OCI-LY7 (cell line): Measurements from ENCODE around the gene COL4A2. TPM values are rescaled to one million over a fixed set of nuclear protein-coding genes. Genes with fewer than 3 reads are reported as not detected.

Experiments used
- BruUV-seq: library from RNA; stranded (reverse); fragments of 400-500 nt; replicated peaks from 2 replicates; lab custom pipeline; 2021; lab: Mats Ljungman, UMichigan
- CTCF ChIA-PET: fragments of 300-600 bp; sonication (Branson Sonifier 250); formaldehyde crosslinking; loops from one replicate; lab custom pipeline; 2022; ENCODE audit warnings: antibody characterized with exemption; ENCODE audit not compliant: unreplicated experiment; lab: Charles Lee
- POLR2A ChIA-PET: fragments of 300-600 bp; sonication (Branson Sonifier 250); formaldehyde crosslinking; loops from one replicate; lab custom pipeline; 2022; ENCODE audit warnings: antibody characterized with exemption; lab: Charles Lee
- DNase-seq: peaks from one replicate; pipeline ENCODE4 v3.0.0-alpha.2; 2015; ENCODE audit warnings: low spot score
- H2AFZ ChIP-seq: fragments of 200-600 bp; sonication (generic), shearing (Covaris generic); 2 replicates; pipeline ENCODE4 v1.6.1; 2014; ENCODE audit warnings: mild to moderate bottlenecking, antibody characterized with exemption, low read length, moderate library complexity
- H3K27ac ChIP-seq: fragments of 200-600 bp; sonication (generic); 2 replicates; pipeline ENCODE4 v1.5.1; 2014; ENCODE audit warnings: mixed run types, low read depth, mild to moderate bottlenecking, moderate library complexity, low read length, inconsistent platforms; ENCODE audit not compliant: poor library complexity, severe bottlenecking
- H3K36me3 ChIP-seq: fragments of 200-600 bp; sonication (generic); 2 replicates; pipeline ENCODE4 v1.6.1; 2014; ENCODE audit warnings: mild to moderate bottlenecking, antibody characterized with exemption, low read length, moderate library complexity, mixed read lengths; ENCODE audit not compliant: insufficient read depth
- H3K4me1 ChIP-seq: fragments of 200-600 bp; sonication (generic); 2 replicates; pipeline ENCODE4 v1.5.1; 2014; ENCODE audit warnings: mild to moderate bottlenecking, low read length; ENCODE audit not compliant: insufficient read depth, poor library complexity, severe bottlenecking
- H3K4me2 ChIP-seq: fragments of 200-600 bp; sonication (generic); 2 replicates; pipeline ENCODE4 v1.6.1; 2014; ENCODE audit warnings: mild to moderate bottlenecking, low read length
- H3K4me3 ChIP-seq: fragments of 200-600 bp; sonication (generic); 2 replicates; pipeline ENCODE4 v1.5.1; 2014; ENCODE audit warnings: mild to moderate bottlenecking, low read depth, low read length; ENCODE audit not compliant: poor library complexity, severe bottlenecking
- H3K79me2 ChIP-seq: fragments of 200-600 bp; sonication (generic); 2 replicates; pipeline ENCODE4 v1.6.1; 2016; ENCODE audit warnings: low read depth, mild to moderate bottlenecking, low read length, moderate library complexity, mixed read lengths; ENCODE audit not compliant: insufficient read depth
- H3K9me2 ChIP-seq: fragments of 200-600 bp; sonication (generic); 2 replicates; pipeline ENCODE4 v1.6.1; 2016; ENCODE audit warnings: mild to moderate bottlenecking, low read length, mixed read lengths; ENCODE audit not compliant: insufficient read depth
- H3K9me3 ChIP-seq: fragments of 200-600 bp; sonication (generic); 2 replicates; pipeline ENCODE4 v1.6.1; 2014; ENCODE audit warnings: mild to moderate bottlenecking, mixed run types, low read length, mixed read lengths
- H4K20me1 ChIP-seq: fragments of 200-600 bp; sonication (generic); 2 replicates; pipeline ENCODE4 v1.6.1; 2014; ENCODE audit warnings: mild to moderate bottlenecking, antibody characterized with exemption, low read length, moderate library complexity, mixed read lengths; ENCODE audit not compliant: insufficient read depth
- CTCF ChIP-seq: fragments of 200-600 bp; sonication (generic); conservative IDR thresholded peaks from 2 replicates; pipeline ENCODE4 v1.5.1; 2014; ENCODE audit warnings: mild to moderate bottlenecking, antibody characterized with exemption, low read length, moderate library complexity, mixed read lengths
- EZH2phosphoT487 ChIP-seq: fragments of 200-600 bp; sonication (generic); IDR thresholded peaks from 2 replicates; pipeline ENCODE4 v1.6.1; 2018; ENCODE audit warnings: low read depth, borderline replicate concordance, mild to moderate bottlenecking, mixed run types, antibody characterized with exemption, low read length, moderate library complexity, mixed read lengths
- intact Hi-C: fragments of 100-400 bp; cut with micrococcal nuclease; formaldehyde crosslinking; loops from one replicate; pipeline ENCODE4 v1.10.0; 2022; ENCODE audit not compliant: unreplicated experiment
- total RNA-seq, 2 experiments: library from RNA; depleted of rRNA in 1 of 2; stranded (reverse); fragments of >200 nt in 1 of 2; shearing (Covaris generic) in 1 of 2; gene quantifications; 2 replicates each; pipeline ENCODE4 v1.2.3, GENCODE V29; 2014 to 2022

The COL4A2 gene
- total RNA-seq, 2 experiments from 2014 or later: 0.34 TPM; not detected in 1

- Histone ChIP-seq H3K79me2 (no peaks in the 10 kb centered on the region), H3K4me2 (no peak overlapping the region), H3K4me3 (no peak overlapping the region), H3K9me3 (no peaks in the 10 kb centered on the region), H3K9me2 (no peaks in the 10 kb centered on the region), H3K4me1 (no peaks in the 10 kb centered on the region), H2AFZ (no peak overlapping the region), H4K20me1 (no peaks in the 10 kb centered on the region), H3K36me3 (no peaks in the 10 kb centered on the region), H3K27ac (no peak overlapping the region)
- no TSS peak for BruUV-seq
- intact Hi-C loops: no loop called here
- TF ChIP-seq EZH2phosphoT487: no peak
- TF ChIP-seq CTCF: no peak
- ChIA-PET CTCF (no interaction called here), POLR2A (no interaction called here)
- no peak for DNase-seq
These were observed 46.4 kb downstream of the COL4A2 start for GRCh38 chr13:110353339-110353977.

GRCh38 chr13:110354123-110354627 lies 47.1 kb downstream of the COL4A2 start:
- no TSS peak for BruUV-seq
- no peak for TF ChIP-seq CTCF
- TF ChIP-seq EZH2phosphoT487: no peak
- Histone ChIP-seq H3K4me3 (no peak overlapping the region), H4K20me1 (no peaks in the 10 kb centered on the region), H3K79me2 (no peaks in the 10 kb centered on the region), H3K27ac (no peak overlapping the region), H3K36me3 (no peaks in the 10 kb centered on the region), H3K9me3 (no peaks in the 10 kb centered on the region), H3K9me2 (no peaks in the 10 kb centered on the region), H3K4me1 (no peaks in the 10 kb centered on the region), H2AFZ (no peak overlapping the region), H3K4me2 (no peak overlapping the region)
- CTCF ChIA-PET: no interaction called here
- DNase-seq: no peak
- intact Hi-C loops: no loop called here
- POLR2A ChIA-PET: no interaction called here

GRCh38 chr13:110354715-110355473 lies 47.8 kb downstream of the COL4A2 start:
- no peak for TF ChIP-seq CTCF
- Histone ChIP-seq H4K20me1 (no peaks in the 10 kb centered on the region), H3K4me1 (no peaks in the 10 kb centered on the region), H3K27ac (no peak overlapping the region), H3K9me3 (no peaks in the 10 kb centered on the region), H3K79me2 (no peaks in the 10 kb centered on the region), H3K4me3 (no peak overlapping the region), H2AFZ (no peak overlapping the region), H3K36me3 (no peaks in the 10 kb centered on the region), H3K4me2 (no peak overlapping the region), H3K9me2 (no peaks in the 10 kb centered on the region)
- CTCF ChIA-PET: no interaction called here
- POLR2A ChIA-PET: no interaction called here
- DNase-seq: no peak
- BruUV-seq: no TSS peak
- intact Hi-C loops: no loop called here
